Urothelium cell line (cell line): ENCODE results near the gene SYNGR2.

Experiments used
- DNase-seq: peaks from one replicate; pipeline ENCODE4 v3.0.0; 2011; ENCODE audit warnings: low spot score, mixed read lengths
- FAIRE-seq: peaks from 2 replicates; lab custom pipeline; 2011; peaks lifted over from hg19 to GRCh38; lab: Jason Lieb, UNC

SYNGR2 gene

GRCh38 chr17:78197147-78197832 lies 28.9 kb downstream of the SYNGR2 start:
- FAIRE-seq (no peak), DNase-seq (no peak)

DNA sequence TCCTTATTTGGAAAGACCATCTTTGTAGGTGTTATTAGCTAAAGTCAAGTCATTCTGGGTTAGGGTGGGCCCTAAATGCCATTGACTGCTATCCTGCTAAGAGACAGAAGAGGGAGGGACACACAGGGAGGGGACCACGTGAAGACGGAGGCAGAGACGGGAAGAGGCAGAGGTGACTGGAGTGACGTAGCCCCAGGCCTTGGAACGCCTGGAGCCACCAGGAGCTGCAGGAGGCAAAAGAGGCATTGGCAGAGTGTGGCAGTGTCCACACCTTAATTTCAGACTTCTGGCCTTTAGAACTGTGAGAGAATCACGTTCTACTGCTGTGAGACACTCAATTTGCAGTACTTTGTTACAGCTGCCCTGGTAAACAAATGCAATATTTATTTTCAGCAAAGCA lies 32.1 kb downstream of the SYNGR2 start:
- DNase-seq (no peak), FAIRE-seq (peak; percentile 50)

- FAIRE-seq (no peak), DNase-seq (no peak)
Observed at GRCh38 chr17:78202666-78203065, 34.3 kb downstream of the SYNGR2 start.

GRCh38 chr17:78204387-78205123 lies 36.2 kb downstream of the SYNGR2 start:
- peak; percentile 90 for FAIRE-seq
- no peak for DNase-seq

DNA sequence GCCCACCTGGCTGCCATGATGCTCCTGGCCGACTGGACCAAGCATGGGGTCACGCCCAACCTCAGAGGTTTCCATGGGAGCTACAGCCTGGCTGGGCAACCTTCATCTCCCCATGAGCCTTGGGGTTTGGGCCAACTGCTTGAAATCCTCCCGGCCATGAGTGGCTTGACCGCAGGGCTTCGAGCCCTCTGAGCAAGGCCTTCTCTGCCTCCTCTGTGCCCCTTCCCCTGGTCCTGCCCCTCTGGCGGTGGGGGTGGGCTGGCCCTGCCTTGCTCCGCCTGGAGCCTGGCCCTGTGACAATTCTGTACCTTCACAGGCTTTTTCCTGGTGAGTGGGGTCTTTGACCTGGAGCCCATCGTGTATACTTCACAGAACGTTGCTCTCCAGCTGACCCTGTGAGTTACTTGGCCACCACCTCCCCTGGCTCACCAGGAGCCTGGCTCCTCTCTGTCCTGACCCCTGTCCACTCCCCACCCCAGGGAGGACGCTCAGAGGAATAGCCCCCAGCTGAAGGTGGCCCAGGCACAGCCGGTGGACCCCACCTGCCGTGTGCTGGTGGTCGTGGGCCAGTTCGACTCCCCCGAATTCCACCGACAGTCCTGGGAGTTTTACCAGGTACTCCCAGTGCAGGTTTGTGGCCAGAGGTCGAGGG lies 36.9 kb downstream of the SYNGR2 start:
- FAIRE-seq (no peak), DNase-seq (no peak)

DNA sequence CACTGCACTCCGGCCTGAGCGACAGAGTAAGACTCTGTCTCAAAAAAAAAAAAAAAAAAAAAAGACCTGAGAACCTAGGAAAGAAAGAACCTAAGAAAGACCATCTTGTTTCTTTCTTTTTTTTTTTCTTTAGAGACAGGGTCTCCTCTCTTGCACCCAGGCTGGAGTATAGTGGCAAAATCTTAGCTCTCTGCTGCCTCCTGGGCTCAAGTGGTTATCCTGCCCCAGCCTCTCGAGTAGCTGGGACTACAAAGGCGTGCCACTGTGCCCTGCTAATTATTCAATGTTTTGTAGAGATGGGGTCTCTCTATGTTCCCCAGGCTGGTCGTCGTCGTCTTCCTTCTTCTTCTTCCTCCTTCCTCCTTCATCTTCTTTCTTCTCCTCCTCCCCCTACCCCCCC lies 37.9 kb downstream of the SYNGR2 start:
- DNase-seq (no peak), FAIRE-seq (no peak)

- DNase-seq = no peak
- FAIRE-seq = no peak
Observed at GRCh38 chr17:78208486-78208885, 40.1 kb downstream of the SYNGR2 start.

DNA sequence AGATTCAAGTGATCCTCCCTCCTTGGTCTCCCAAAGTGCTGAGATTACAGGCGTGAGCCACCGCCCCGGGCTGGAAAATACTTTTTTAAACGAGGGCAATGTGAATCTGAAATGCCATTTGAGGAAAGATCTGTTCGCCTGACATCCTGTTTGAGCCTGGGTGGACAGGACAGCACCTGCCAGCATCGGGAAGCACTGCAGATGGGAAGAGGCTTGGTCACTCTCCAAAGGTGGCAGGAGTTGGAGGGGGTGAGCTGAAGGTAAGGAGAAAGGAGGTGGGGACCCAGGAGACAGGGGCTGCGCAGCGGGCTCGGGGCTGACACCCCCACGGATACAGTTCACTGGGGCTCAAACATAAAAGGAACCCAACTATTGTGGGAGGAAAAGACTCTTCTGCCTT lies 41.7 kb downstream of the SYNGR2 start:
- DNase-seq (no peak), FAIRE-seq (no peak)

GRCh38 chr17:78211032-78211431 lies 42.7 kb downstream of the SYNGR2 start:
- FAIRE-seq = no peak
- DNase-seq = no peak

DNA sequence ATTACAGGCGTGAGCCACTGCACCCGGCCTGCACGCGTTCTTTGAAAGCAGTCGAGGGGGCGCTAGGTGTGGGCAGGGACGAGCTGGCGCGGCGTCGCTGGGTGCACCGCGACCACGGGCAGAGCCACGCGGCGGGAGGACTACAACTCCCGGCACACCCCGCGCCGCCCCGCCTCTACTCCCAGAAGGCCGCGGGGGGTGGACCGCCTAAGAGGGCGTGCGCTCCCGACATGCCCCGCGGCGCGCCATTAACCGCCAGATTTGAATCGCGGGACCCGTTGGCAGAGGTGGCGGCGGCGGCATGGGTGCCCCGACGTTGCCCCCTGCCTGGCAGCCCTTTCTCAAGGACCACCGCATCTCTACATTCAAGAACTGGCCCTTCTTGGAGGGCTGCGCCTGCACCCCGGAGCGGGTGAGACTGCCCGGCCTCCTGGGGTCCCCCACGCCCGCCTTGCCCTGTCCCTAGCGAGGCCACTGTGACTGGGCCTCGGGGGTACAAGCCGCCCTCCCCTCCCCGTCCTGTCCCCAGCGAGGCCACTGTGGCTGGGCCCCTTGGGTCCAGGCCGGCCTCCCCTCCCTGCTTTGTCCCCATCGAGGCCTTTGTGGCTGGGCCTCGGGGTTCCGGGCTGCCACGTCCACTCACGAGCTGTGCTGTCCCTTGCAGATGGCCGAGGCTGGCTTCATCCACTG lies 45.8 kb downstream of the SYNGR2 start, which contains the start of gene BIRC5:
TSS of gene BIRC5 (plus strand) at position 238 of the 690 bp plus-strand sequence. CDS start at position 302, 64 bp downstream.
- FAIRE-seq = no peak
- DNase-seq = peak; percentile 99

DNA sequence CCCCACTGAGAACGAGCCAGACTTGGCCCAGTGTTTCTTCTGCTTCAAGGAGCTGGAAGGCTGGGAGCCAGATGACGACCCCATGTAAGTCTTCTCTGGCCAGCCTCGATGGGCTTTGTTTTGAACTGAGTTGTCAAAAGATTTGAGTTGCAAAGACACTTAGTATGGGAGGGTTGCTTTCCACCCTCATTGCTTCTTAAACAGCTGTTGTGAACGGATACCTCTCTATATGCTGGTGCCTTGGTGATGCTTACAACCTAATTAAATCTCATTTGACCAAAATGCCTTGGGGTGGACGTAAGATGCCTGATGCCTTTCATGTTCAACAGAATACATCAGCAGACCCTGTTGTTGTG lies 46.3 kb downstream of the SYNGR2 start:
- FAIRE-seq (no peak), DNase-seq (no peak)

DNA sequence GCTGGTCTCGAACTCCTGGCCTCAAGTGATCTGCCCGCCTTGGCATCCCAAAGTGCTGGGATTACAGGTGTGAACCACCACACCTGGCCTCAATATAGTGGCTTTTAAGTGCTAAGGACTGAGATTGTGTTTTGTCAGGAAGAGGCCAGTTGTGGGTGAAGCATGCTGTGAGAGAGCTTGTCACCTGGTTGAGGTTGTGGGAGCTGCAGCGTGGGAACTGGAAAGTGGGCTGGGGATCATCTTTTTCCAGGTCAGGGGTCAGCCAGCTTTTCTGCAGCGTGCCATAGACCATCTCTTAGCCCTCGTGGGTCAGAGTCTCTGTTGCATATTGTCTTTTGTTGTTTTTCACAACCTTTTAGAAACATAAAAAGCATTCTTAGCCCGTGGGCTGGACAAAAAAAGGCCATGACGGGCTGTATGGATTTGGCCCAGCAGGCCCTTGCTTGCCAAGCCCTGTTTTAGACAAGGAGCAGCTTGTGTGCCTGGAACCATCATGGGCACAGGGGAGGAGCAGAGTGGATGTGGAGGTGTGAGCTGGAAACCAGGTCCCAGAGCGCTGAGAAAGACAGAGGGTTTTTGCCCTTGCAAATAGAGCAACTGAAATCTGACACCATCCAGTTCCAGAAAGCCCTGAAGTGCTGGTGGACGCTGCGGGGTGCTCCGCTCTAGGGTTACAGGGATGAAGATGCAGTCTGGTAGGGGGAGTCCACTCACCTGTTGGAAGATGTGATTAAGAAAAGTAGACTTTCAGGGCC lies 51.2 kb downstream of the SYNGR2 start:
- FAIRE-seq (no peak), DNase-seq (no peak)
